ENCODE data around the gene TRPM2.
A peak's percentile ranks its signal among the peaks of the same experiment; 100 is the strongest.
"Not testable (repeated sequence)": the region's sequence is repeated elsewhere in the genome, so short reads cannot be mapped to it uniquely, and the experiment has no call there.

The TRPM2 gene

DNA sequence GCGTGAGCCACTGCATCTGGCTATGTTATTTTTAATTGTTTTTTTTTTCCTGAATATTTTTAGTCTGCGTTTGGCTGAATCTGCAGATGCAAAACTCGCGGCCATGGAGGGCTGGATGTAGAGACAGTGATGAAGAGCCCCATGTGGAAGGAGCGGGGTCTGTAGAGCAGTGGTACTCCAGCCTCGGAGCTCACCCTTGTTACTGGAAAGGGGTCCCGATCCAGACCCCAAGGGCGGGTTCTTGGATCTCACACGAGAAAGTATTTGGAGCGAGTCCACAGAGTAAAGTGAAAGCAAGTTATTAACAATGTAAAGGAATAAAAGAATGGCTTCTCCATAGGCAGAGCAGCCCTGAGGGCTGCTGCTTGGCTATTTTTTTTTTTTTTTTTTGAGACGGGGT lies 2.7 kb downstream of the TRPM2 start:
- DNase-seq, result no peak

DNA sequence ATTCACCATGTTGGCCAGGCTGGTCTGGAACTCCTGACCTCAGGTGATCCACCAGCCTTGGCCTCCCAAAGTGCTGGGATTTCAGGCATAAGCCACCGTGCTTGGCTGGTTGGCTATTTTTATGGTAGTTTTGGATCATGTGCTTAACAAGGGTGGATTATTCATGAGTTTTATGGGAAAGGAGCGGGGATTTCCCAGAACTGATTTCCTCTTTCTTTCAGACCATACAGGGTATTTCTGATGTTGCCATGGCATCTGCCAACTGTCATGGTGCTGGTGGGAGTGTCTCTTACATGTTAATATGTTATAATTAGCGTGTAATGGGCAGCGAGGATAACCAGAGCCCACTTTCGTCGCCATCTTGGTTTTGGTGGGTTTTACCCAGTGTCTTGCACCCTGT lies 3.2 kb downstream of the TRPM2 start:
- DNase-seq, result no peak

DNA sequence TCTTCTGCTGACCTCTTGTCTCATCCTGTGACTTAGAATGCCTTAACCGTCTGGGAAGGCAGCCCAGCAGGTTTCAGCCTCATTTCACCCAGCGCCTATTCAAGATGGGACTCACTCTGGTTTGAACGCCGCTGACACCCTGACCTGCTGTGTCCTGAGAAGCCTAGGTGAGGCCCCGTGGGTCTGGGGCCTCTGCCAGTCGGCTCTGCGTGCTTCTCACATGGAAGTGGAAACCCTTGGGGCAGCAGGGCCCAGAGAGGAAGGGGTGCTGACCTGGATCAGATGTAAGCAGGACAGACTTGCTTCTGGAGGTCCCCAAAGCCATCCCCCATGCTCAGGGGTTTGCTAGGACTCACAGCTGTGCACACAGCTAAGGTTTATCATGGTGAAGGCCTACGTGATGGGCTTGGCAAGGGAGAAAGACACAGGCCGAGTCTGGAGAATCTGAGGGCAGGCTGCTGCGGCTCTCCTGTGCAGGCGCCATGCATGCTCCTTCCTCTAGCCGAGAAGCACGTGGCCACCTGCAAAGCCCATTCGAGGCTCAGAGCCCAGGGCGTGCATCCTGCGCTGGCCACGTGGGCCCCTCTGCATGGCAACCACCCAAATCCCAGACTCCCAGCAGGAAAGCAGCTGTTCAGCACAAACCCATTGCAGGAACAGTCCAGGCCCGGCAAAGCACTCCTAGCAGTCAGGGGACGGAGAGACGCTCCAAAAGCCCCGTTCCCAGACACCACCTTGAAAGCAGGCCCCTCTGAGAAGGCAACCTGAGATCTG lies 3.8 kb downstream of the TRPM2 start:
- no peak for DNase-seq

DNA sequence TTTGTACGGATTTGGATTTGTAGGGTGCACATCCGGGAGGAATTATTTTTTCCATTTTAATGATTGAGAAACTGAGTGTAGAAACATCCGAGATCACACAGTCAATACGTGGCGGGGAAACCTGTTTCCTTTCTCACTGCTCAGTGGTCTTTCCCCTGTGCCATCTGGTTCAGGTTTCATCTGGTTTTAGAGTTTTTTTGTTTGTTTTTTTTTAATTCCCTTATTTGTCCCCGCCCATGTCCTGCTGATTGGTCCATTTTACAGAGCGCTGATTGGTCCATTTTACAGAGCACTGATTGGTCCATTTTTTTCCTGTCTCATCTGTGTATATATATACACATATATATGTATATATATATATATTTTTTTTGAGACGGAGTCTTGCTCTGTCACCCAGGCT lies 6.0 kb downstream of the TRPM2 start:
- no peak for DNase-seq

DNA sequence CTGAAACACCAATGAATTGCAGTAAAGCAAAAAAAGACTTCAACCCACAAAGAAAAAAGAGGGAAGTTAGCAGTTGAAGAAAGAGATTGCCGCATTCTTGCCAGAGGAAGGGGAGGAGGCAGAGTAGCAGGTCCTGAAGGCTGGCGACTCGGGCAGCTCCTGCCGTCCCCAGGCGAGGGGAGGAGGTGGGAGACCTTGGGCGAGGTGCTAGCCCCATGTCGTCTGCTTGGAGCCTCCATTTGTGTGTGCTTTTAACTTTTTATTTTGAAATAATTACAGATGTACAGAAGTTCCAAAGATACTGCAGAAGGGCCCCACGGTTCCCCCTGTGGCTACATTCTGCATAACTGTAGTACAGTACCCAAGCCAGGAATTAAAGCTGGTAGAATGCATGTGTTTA lies 6.7 kb downstream of the TRPM2 start:
- no peak for DNase-seq

DNA sequence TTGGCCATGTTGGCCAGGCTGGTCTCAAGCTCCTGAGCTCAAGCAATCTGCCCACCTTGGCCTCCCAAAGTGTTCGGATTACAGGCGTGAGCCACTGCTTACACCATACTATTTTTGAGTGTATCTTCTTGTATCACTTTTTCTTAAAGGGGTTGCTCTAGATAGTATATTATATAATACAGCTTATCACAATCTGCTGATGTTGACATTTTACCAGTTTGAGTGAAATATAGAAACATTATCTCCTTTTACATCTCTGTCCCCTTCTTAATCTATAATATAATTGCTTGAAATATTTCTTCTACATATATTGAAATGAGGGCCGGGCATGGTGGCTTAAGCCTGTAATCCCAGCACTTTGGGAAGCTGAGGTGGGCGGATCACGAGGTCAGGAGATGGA lies 8.5 kb downstream of the TRPM2 start:
- DNase-seq, result not testable (repeated sequence)

DNA sequence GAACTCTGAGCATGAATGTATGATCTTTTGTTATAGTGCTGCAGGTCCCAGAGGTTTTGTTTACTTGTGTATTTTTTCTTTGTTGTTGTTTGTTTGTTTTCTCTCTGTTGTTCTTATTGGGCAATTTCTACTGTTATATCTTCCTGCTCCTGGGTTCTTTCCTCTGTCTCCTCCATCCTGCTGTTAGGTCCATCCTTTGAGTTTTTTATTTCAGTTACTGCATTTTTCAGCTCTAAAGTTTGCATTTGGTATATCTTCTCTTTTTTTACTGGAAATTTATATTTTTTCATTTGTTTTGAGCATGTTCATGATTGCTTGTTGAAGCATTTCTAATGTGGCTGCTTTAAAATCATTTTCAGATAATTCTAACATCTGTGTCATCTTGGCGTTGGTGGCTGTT lies 9.9 kb downstream of the TRPM2 start:
- DNase-seq, result no peak

DNA sequence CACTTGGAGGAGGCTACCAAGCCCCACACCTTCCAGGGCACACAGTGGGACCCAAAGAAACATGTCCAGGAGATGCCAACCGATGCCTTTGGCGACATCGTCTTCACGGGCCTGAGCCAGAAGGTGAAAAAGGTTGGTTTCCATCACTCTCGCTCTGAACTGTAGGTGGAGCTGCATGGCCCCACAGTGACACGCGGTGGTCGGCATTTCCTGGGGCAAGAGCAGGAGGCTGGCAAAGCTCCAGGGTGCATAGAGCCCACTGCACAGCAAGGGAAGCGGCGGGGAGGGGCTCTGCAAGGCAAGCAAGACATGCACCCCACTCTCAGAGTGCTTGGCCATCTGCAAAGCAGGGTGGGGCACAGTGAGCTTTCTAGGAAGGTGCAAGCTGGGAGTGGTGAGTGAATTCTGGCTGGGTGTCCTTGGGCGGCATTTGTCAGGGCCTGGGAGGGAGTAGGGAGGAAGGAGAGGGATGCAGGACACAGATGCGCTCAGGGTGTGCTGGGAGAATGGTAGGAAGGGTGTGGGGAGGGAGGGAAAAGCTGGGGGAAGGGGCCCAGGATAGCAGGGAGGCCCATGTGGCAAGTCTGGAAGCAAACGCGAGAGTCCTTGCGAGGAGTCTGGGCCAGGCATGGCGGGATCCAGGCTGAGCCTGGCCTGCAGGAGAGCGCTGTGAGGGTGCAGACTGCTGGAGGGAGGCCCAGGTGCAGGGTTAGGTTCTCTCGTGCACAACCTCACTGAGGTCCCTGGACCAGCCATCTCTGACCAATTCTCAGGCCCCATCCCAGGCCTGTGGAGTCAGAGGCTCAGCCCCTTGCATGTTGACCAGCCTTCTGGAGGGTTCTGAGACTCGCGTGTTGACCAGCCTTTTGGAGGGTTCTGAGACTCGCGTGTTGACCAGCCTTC lies 11.0 kb downstream of the TRPM2 start:
- DNase-seq, result no peak

DNA sequence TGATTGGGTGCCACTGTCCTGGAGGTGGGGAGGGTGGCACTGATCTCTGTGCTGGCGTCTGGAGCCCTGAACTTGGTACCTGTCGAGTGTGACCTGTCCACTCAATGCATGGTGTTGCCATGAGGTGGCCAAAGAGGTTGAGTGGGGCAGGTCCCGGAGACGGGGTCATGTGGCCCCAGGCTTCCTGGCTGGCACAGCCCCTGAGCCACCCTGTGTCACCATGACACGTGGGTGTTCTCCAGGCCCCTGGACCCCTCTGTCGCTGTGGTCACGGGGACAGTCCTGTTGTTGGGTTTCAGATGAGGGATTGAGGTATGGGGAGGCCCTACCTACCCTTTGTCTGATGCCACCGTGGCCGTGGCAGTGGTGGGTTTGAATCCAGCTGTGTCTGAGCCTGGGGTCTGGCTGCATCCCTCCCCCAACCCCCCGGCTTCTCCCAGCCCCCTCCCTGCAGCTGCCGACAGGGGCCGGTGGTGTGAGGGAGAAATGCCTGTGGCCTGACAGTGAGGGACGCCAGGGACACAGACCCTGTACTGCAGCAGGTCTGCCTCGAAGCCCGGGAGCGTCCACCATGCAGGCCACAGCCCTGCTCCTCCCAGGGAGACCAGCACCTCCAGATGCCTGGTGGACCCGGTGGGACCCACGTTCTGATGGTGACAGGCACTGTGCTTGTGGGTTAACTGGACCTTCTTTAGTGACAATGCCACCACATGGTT lies 12.0 kb downstream of the TRPM2 start:
- DNase-seq, result no peak

DNA sequence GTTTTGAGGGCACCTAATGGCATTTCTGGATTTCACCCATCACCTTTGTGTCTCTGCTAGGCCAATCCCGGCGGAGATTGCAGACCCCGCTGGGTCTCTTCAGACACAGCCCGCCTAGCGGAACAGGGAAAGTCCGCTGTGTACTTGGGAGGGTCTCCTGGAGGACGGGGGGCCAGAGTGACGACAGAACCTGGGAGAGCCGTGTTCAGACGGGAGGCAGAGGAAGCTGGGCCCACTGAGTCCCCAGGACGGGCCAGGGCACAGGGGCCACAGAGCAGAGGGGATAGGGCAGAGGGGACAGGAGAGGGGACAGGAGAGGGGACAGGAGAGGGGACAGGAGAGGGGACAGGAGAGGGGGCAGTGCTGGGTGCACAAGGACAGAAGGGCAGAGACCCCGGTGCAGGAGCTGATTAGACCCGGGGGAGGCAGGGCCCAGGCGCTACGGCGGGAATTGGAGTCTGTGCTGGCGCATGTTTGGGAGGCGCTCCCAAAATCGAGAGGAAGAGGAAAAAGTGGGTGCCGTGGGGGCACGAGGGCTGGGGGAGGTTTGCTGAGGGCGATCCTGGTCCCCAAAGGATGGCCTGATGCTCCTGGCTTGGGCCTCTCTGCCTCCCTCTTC lies 12.7 kb downstream of the TRPM2 start:
- no peak for DNase-seq

DNA sequence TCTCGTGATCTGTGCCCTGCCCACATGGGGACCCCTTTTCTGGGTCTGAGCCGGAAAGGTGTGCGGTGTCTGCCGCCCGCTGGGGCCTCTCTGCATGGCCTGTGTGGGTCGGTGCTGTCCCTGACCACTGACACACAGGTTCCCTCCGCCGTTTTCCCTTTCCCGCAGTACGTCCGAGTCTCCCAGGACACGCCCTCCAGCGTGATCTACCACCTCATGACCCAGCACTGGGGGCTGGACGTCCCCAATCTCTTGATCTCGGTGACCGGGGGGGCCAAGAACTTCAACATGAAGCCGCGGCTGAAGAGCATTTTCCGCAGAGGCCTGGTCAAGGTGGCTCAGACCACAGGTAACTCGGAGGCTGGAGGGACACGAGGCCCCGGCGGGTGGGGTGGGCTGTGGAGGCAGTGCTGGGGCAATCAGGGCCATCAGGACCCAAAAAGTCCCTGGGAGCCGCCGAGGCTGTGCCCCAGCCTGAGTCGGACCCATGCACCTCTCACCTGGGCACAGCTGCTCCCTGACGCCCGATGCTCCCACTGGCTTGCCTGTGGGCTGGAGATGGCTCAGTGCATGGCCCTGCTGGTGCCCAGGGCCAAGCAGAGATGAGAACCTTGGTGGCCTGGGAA lies 13.3 kb downstream of the TRPM2 start:
- no peak for DNase-seq

DNA sequence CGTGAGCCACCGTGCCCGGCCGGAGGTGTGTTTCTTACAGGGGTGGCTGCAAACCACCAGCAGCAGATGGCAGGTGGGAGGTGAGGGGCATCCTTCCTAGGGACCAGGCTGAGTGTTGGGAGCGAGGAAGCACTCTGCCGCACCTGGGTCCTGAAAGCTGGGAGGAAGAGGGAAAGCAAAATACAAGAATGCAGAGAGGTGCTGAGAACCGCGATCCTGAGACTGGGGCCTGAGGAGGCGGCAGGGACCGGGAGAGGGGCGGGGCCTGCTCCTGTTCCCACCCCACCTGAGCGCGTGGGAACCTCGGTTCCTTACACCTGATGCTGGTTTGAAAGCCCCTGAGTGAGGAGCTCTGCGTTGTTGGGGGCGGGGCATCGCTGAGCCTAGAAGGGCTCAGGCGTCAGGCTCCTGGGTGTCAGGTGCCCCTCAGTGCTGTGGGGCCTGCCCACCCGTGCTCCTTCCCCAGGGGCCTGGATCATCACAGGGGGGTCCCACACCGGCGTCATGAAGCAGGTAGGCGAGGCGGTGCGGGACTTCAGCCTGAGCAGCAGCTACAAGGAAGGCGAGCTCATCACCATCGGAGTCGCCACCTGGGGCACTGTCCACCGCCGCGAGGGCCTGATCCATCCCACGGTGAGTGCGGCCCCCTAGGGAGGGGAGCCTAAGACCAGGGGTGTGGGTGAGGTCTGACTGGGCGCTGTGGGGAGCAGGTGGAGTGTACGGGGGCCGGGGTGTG lies 15.5 kb downstream of the TRPM2 start:
- DNase-seq, result no peak

DNA sequence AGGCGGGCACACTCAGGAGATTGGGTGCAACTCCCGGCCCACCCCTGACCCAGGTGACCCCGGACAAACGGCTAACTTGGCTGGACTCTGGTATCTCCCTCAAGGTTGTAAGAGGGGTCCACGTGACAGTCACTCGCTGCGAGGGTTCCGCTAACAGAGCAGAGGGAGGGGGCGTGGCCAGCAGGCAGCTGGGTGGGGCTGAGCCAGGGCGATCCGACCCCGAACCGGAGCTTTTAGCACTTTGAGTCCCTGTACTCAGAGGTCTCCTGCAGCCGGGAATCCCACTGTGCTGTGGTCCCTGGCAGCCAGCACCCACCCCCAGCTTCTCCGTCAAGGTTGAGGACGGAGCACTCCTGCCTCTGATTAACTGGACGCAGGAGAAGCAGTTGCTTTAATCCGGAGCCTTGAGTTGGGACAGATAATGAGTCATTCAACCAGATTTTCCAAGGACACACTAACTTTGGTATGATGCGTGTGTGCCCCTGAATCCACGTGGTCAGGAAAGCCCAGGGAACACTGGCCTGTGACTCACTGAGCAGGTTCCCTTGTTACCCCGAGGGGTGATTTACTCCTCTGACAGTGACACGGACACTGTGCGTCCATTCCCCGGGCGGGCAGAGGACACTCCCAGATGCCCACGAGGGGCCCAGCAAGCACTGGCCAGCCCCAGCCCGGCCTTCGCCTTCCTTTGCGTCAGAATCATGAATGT lies 16.8 kb downstream of the TRPM2 start:
- peak; percentile 17 for DNase-seq

DNA sequence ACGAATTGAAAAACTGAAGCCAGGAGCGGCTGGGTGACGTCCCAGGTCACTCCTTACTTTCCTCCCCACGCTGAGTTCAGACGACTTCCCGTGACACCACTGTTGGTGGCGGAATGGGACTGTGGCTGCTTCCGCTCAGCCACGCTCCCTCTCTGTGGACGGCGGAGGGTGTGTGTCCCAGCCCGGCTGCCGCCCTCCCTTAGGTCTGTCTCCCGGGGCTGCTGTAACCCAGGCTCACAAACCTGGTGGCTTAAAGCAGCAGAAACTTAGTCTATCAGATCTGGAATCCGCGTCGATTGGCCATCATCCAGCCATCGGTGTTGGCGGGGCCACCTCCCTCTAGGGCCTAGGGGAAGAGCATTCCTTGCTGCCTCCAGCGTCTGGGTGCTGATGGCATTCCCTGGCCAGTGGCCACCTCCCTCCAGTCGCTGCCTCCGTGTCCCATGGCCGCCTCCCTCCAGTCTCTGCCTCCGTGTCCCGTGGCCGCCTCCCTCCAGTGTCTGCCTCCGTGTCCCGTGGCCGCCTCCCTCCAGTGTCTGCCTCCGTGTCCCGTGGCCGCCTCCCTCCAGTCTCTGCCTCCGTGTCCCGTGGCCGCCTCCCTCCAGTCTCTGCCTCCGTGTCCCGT lies 17.5 kb downstream of the TRPM2 start:
- DNase-seq, result no peak

DNA sequence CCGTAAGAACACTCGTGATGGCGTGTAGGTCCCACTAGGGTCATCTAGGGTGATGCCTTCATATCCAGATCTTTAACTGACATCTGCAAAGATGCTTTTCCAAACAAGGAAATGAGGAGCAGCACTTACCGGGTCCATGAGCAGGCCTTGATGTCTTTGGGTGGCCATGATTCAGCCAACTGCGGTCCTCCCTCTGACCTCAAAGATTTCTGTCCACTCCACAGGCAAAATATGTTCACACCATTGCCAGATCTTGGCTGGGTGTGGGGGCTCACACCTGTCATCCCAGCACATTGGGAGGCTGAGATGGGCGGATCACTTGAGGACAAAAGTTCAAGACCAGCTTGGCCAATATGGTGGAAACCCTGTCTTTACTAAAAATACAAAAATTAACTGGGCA lies 18.2 kb downstream of the TRPM2 start:
- no peak for DNase-seq

DNA sequence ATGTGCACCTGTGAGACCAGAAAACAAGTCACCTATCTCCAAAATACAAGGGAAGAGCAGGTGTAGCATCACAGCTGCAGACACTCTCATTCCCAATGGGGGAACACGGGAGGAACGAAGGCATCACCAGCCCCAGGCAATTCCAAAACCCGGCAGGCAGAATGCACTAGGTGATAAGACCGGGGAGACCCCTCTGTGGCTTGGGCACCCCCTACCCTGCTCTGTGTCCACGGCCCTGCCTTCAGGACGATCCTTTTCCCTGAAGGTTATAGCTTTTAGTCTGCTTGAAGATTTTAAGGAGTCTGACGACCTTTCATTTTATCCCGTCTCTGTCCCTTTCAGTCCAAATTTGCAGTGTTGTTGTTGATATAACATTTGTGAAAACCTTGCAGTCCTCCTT lies 19.2 kb downstream of the TRPM2 start:
- no peak for DNase-seq

DNA sequence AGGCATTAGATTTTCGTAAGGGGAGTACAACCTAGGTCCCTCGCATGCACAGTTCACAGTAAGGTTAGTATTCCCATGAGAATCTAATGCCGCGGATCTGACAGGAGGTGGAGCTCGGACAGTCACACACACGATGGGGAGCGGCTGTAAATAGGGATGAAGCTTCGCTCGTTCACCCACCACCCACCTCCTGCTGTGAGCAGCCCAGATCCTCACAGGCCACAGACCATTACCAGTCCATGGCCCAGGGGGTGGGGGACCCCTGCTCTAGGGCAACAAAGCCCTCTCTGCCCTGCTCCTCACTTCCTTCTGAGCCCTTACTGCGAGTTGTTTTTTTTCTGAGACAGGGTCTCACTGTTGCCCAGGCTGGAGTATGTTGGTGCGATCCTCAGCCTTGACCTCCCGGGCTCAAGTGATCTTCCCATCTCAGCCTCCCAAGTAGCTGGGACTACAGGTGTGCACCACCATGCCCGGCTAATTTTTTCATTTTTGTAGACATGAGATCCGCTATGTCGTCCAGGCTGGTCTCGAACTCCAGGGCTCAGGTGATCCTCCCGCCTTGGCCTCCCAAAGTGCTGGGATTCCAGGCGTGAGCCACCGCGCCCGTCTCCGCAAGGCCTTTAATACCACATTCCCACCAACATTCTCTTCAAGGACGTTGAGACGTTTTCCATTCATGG lies 21.3 kb downstream of the TRPM2 start:
- no peak for DNase-seq

DNA sequence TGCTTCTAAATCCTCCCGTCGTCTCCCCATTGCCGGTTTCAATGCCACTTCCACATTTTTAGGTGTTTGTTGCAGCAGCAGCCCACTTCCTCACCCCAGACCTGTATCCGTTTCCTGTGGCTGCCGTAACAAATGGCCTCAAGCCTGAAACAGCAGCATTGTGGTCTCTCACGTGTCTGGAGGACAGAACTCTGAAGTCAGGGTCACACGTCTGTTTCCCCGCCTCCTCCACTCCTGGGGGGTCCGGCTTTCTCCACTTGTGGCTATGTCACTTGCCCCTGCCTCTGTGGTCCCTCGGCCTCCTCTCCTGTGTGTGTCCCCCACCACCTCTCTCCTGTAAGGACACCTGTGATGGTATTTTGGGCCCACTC lies 21.8 kb downstream of the TRPM2 start:
- no peak for DNase-seq

DNA sequence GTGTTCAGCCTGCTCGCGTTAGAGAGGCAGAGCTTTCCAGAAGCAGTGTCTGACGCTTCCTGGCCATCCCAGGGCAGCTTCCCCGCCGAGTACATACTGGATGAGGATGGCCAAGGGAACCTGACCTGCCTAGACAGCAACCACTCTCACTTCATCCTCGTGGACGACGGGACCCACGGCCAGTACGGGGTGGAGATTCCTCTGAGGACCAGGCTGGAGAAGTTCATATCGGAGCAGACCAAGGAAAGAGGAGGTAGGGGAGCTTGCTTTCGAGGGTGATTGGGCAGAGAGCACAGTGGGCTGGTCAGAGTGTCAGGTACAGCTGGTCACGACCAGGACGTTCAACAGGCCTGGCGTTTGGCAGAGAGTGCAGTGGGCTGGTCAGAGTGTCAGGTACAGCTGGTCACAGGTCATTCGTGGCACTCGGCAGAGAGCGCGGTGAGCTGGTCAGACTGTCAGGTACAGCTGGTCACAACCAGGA lies 22.4 kb downstream of the TRPM2 start:
- no peak for DNase-seq

DNA sequence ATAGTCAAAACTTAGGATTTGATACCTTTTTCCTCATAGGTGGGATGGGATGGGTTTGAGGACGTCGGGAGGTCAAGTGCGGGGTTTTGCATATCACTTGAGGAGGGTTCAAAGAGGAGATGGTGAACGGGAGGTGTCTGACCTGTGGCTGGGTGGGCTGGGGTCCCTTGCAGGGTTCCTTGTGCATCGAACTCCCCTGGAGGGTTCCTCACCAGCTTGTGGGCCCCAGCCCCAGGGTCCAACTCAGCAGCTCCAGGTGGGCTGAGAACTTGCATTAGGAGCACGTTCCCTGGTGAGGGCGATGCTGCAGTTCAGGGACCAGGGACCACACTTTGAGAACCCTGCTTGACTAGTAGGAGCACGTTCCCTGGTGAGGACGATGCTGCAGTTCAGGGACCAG lies 23.2 kb downstream of the TRPM2 start:
- DNase-seq, result no peak
